Testis (tissue), 2 donors: ENCODE results near the gene PGAP2.

Experiments
- CTCF ChIP-seq, 3 experiments: fragments of 450-650 bp in 2 of 3; fragments of 200-600 bp in 1 of 3; sonication (generic) in 1 of 3; IDR thresholded peaks; one replicate each; pipeline ENCODE4 v1.5.1; 2016 to 2019; ENCODE audit warnings: antibody characterized with exemption in 3 of 3, mild to moderate bottlenecking in 2 of 3, moderate library complexity in 1 of 3
- POLR2A ChIP-seq: fragments of 450-650 bp; IDR thresholded peaks from one replicate; pipeline ENCODE4 v1.6.1; 2017; ENCODE audit warnings: antibody characterized with exemption, mild to moderate bottlenecking, moderate library complexity

DNA sequence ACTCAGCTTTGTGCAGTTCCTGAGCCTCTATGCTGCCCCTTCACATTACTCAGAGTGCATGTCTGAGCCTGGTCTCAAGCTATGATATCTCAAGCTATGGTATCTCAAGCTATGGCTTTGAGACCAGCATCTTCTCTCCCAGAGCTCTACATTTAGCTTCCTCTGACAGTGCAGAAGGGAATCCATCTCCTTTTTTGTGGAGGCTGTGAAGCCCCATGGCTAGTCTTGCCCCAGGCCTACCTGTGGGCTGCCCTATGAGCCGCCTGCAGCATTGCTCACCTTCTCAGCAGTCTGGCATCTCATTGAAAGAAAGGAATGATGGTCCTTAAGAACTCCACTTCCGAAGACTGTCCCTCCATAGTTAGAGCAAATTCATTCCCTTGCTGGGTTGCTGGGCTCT, 12.6 kb downstream of the PGAP2 start:
- TF ChIP-seq CTCF (IDR thresholded peaks at IDR 0.05) (no peak), POLR2A (no peak)
